Vagina (tissue), 2 donors: ENCODE data around the gene KAZN.

Source experiments
- CTCF ChIP-seq, 3 experiments: fragments of 450-650 bp in 2 of 3; fragments of 200-600 bp in 1 of 3; sonication (generic) in 1 of 3; IDR thresholded peaks; one replicate each; pipeline ENCODE4 v1.5.1; 2017 to 2019; ENCODE audit warnings: antibody characterized with exemption in 3 of 3, mild to moderate bottlenecking in 2 of 3, moderate library complexity in 2 of 3
- POLR2A ChIP-seq, 2 donors: fragments of 450-650 bp; IDR thresholded peaks; one replicate each; pipeline ENCODE4 v1.6.1; 2017; ENCODE audit warnings: antibody characterized with exemption in 2 of 2, mild to moderate bottlenecking in 2 of 2, moderate library complexity in 2 of 2
- POLR2AphosphoS5 ChIP-seq, 2 donors: sonication (generic); formaldehyde crosslinking; IDR thresholded peaks; one replicate each; pipeline ENCODE4 v1.9.0; 2017; ENCODE audit warnings: antibody characterized with exemption in 2 of 2, mild to moderate bottlenecking in 2 of 2, low read depth in 1 of 2; ENCODE audit not compliant: insufficient read depth in 1 of 2

- TF ChIP-seq CTCF (IDR thresholded peaks at IDR 0.05) (no peak), POLR2A (IDR thresholded peaks at IDR 0.05) (no peak), POLR2AphosphoS5 (IDR thresholded peaks at IDR 0.05; ENCODE audit: insufficient read depth in 1 of 2, low read depth in 1 of 2) (no peak)
These were observed 225.9 kb downstream of the KAZN start for GRCh38 chr1:14824314-14824915.
